Epithelial cell of esophagus (primary cell): ENCODE data around the gene CFAP74.

ENCODE experiments used
- DNase-seq: peaks from one replicate; pipeline ENCODE4 v3.0.0; 2010; ENCODE audit warnings: low read depth
- H3K4me3 ChIP-seq: 2 replicates; pipeline ENCODE4 v1.5.1; 2011; ENCODE audit warnings: mild to moderate bottlenecking, low read length, control low read depth
- TF ChIP-seq, protein P1 (sequence below): IDR thresholded peaks from 2 replicates; pipeline ENCODE4 v1.5.1; 2011; ENCODE audit warnings: low read depth, mild to moderate bottlenecking, low read length, control low read depth, inconsistent platforms; ENCODE audit not compliant: insufficient read depth; ENCODE audit errors: missing control alignments

The CFAP74 gene

DNA sequence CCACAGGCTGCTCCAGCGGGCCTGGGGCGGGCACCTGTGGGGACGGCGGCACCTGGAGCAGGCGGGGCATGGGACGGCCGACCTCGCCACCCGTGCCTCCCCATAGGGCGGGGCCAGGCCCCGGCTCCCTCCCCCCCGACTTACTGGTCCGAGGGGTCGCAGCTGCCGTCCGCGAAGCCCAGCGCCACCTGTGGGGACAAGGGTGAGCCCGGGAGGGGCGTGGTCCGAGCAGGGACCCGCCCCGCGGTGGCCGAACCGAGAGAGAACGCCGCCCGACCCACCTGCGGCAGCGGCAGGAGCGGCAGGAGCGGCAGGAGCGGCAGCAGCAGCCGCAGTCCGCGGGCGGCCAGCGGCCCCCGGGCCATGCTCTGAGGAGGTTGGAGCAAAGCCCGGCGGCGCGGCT, 84.7 kb downstream of the CFAP74 start, which contains the start of gene TMEM52:
TMEM52 (minus strand) TSS at position 379 of the 403 bp plus-strand sequence; CDS start at position 365, 14 bp downstream.
- TF ChIP-seq, protein P1, sequence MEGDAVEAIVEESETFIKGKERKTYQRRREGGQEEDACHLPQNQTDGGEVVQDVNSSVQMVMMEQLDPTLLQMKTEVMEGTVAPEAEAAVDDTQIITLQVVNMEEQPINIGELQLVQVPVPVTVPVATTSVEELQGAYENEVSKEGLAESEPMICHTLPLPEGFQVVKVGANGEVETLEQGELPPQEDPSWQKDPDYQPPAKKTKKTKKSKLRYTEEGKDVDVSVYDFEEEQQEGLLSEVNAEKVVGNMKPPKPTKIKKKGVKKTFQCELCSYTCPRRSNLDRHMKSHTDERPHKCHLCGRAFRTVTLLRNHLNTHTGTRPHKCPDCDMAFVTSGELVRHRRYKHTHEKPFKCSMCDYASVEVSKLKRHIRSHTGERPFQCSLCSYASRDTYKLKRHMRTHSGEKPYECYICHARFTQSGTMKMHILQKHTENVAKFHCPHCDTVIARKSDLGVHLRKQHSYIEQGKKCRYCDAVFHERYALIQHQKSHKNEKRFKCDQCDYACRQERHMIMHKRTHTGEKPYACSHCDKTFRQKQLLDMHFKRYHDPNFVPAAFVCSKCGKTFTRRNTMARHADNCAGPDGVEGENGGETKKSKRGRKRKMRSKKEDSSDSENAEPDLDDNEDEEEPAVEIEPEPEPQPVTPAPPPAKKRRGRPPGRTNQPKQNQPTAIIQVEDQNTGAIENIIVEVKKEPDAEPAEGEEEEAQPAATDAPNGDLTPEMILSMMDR, result no peak
- DNase-seq, result no peak
- H3K4me3 ChIP-seq, result peak within 1 kb of the TSS; percentile 45

DNA sequence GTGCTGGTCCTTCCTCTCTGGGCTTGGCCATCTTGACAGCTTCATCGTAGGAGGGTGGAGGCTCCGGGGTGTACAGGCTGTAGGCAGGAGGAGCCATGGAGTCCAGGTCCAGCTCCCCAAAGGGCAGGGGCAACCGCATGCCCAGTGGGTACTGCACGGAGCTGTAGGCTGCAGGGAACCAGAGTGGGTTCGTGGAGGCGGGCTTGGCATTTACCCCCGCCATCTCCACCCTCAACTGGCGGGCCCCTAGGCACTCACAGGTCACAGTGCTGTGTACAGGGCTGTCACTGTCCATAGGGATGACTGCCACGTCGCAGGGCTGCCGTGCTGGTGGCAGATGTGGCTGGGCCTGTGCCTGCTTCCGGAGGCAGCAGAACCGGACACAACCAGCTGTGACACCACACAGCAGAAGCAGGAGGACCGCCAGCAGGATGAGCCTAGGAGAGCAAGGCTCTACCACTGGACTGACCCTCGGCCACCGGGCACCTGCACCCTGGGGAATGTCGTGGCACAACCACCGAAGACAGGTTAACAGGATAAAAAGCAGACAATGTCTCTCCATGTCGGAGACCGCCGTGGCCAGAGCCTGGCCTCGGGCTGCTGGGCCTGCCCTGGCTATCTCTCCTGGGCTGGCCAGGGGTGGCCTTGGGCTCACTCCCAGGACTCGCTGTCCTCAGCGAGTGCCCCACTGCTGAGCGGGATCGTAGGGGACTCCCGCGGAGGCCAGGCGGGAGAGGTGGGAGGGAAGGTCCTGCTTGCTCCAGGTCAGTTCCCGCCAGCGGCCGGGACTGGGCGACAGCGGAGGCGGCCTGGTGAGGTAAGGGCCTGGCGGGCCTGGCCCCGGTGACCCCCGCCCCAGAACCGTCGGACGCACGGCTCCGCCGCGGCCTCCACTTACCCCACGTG, 85.3 kb downstream of the CFAP74 start:
- H3K4me3 ChIP-seq, result peak overlapping the region; percentile 45
- TF ChIP-seq, protein P1, result no peak
- no peak for DNase-seq

DNA sequence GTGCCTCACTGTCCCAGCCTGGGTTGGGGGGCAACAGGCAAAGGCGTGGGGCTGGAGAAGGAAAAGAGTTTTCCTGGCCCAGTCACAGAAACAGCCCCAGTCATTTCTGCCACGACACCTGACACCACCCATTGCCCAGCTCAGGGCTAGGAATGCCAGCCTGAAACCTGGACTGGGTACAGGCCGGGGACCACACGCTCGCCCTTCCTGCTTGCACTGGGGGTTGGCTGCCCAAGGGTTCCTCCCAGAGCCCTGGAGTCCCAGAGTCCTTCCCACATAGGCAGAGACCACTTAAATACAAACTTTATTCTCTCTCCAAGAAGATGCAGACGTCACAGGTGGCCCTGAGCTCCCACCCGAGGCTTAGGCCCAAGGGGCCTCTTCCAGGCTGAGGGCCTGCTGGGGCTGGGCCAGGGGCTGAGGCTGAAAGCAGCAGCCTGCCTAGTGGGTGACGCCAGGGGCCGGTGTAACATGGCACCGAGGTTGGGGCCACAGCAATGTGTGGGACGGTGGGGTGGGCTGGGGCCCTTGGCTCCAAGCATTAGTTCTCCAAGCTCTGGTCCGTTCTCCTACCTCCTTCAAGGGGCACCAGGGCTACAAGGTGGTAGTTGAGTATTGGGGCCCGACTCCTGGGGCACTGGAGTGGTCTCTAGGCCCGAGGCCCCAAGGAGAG, 86.1 kb downstream of the CFAP74 start:
- TF ChIP-seq, protein P1, result no peak
- no peak for DNase-seq
- no peak overlapping the region for H3K4me3 ChIP-seq

DNA sequence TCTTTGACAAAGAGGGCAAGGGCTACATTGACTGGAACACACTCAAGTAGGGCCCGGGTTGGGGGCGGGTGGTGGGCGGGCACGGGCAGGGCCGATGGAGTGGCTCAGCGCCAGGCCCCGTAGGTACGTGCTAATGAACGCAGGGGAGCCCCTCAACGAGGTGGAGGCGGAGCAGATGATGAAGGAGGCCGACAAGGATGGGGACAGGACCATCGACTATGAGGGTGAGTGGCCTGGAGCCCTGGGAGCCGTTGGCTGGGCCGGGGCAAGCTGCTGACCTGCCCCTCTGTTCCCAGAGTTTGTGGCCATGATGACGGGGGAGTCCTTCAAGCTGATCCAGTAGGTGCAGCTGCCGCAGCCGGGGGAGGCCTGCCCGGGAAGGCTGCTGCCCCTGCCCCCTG, 86.7 kb downstream of the CFAP74 start:
- no peak overlapping the region for H3K4me3 ChIP-seq
- TF ChIP-seq, protein P1, result no peak
- no peak for DNase-seq

DNA sequence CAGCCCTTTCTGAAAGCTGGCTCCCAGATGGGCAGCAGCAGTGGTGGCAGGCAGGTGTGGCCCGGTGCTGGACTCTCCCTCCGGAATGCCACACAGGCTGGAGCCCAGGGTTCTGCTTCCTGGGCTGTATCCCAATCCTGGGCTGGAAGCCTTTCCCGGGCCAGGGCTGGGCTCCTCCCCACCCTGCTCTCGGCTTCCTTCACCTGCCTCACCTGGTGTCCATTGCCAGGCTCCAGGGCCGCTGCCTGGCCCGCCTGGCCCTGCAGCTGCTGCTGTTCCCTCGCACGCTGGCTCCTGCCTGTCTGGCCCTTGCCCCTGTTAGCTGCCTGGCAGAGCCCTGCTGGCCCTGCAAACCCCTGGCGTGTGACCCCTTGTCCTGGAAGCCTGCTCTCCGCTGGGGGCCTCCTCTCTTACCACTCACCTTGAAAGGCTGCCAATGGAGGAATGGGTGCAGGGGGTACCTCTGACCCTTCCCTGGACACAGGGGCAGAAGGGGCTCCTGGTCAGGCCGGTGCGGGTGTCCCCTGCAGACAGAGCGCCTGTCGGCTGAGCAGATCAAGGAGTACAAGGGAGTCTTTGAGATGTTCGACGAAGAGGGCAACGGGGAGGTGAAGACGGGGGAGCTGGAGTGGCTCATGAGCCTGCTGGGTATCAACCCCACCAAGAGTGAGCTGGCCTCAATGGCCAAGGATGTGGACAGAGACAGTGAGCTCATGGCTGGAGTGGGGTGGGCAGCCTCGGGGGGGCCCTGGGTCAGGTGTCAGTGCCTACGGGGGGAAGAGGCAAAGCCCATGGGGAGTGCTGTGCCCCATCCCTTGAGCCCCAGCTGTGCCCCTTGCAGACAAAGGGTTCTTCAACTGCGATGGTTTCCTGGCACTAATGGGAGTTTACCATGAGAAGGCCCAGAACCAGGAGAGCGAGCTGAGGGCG, 87.4 kb downstream of the CFAP74 start:
- TF ChIP-seq, protein P1, result no peak
- H3K4me3 ChIP-seq, result no peak overlapping the region
- no peak for DNase-seq

DNA sequence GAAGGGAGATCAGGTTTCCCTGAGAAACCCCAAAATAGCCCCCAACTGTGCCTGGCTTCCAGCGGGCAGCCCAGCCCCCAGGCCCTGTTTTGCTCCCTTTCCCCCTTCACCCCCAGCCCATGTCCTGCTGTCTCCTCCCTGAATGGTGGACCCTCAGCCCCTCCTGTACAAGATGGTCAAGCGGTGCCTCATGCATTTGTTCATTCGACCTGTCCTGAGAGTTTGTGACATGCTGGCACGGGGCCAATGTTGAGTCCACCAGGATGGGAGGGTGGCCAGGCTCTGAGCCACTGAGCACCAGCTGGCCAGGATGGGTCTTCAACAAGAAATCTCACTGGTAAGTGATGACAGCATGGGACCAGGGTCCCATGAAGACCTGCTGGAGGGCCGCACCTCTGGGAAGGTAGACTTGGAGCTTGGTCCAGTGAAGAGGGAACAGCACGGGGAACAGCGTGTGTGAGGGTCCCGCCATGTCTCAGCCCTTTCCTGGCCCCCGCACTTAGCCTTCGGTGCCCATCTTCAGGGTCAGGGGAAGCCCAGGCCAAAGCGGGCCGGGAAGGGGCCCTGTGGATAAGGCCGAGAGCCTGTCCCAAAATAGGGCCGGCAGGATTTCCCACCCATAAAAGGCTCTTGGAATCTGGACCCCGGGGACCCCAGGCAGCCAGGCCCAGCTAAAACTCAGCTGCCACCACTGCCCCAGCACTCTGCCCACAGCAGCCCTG, 88.5 kb downstream of the CFAP74 start, which contains the start of gene CALML6:
CALML6 (plus strand) TSS at position 290 of the 722 bp plus-strand sequence; CDS start at position 311, 21 bp downstream.
- no peak for DNase-seq
- TF ChIP-seq, protein P1, result no peak
- no peak within 1 kb of the TSS for H3K4me3 ChIP-seq
